ENCODE measurements around the gene GPNMB. TPM values are rescaled to one million over a fixed set of nuclear protein-coding genes. Genes with fewer than 3 reads are reported as not detected.

The GPNMB gene
- total and polyA plus RNA-seq, 2 of the 13 experiments (the other 11 are each of a cell fraction or from before 2014, with no cell fraction given), result 1.1 to 1.6 TPM

GRCh38 chr7:23298885-23299769 is 52.6 kb downstream of the GPNMB start, which contains the start of gene MALSU1 (continued):
- TF ChIP-seq, protein P1, sequence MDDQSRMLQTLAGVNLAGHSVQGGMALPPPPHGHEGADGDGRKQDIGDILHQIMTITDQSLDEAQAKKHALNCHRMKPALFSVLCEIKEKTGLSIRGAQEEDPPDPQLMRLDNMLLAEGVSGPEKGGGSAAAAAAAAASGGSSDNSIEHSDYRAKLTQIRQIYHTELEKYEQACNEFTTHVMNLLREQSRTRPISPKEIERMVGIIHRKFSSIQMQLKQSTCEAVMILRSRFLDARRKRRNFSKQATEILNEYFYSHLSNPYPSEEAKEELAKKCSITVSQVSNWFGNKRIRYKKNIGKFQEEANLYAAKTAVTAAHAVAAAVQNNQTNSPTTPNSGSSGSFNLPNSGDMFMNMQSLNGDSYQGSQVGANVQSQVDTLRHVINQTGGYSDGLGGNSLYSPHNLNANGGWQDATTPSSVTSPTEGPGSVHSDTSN (CRISPR knock-in tag; IDR thresholded peaks at IDR 0.05; ENCODE audit: borderline replicate concordance), result 0 out of 2 replicates have a peak, but pooled peaks have one; percentile 47
- no peak for TF ChIP-seq SRSF9 (IDR thresholded peaks at IDR 0.05; ENCODE audit: borderline replicate concordance, insufficient read depth, low read depth, low read length, poor library complexity, severe bottlenecking)
- peak; percentile 81; the same call in 1 of the 2 replicates for TF ChIP-seq IRF9 (CRISPR knock-in tag; IDR thresholded peaks at IDR 0.05; ENCODE audit: borderline replicate concordance)
- 0 out of 2 replicates have a peak, but pooled peaks have one; percentile 39 for TF ChIP-seq ZBTB10 (CRISPR knock-in tag; IDR thresholded peaks at IDR 0.05; ENCODE audit: borderline replicate concordance)
- TF ChIP-seq, protein P2, sequence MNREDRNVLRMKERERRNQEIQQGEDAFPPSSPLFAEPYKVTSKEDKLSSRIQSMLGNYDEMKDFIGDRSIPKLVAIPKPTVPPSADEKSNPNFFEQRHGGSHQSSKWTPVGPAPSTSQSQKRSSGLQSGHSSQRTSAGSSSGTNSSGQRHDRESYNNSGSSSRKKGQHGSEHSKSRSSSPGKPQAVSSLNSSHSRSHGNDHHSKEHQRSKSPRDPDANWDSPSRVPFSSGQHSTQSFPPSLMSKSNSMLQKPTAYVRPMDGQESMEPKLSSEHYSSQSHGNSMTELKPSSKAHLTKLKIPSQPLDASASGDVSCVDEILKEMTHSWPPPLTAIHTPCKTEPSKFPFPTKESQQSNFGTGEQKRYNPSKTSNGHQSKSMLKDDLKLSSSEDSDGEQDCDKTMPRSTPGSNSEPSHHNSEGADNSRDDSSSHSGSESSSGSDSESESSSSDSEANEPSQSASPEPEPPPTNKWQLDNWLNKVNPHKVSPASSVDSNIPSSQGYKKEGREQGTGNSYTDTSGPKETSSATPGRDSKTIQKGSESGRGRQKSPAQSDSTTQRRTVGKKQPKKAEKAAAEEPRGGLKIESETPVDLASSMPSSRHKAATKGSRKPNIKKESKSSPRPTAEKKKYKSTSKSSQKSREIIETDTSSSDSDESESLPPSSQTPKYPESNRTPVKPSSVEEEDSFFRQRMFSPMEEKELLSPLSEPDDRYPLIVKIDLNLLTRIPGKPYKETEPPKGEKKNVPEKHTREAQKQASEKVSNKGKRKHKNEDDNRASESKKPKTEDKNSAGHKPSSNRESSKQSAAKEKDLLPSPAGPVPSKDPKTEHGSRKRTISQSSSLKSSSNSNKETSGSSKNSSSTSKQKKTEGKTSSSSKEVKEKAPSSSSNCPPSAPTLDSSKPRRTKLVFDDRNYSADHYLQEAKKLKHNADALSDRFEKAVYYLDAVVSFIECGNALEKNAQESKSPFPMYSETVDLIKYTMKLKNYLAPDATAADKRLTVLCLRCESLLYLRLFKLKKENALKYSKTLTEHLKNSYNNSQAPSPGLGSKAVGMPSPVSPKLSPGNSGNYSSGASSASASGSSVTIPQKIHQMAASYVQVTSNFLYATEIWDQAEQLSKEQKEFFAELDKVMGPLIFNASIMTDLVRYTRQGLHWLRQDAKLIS (CRISPR knock-in tag; IDR thresholded peaks at IDR 0.05), result no peak
- peak; percentile 65; the same call in 1 of the 2 replicates for TF ChIP-seq ZNF670 (CRISPR knock-in tag; IDR thresholded peaks at IDR 0.05; ENCODE audit: borderline replicate concordance)
- TF ChIP-seq, protein P3, sequence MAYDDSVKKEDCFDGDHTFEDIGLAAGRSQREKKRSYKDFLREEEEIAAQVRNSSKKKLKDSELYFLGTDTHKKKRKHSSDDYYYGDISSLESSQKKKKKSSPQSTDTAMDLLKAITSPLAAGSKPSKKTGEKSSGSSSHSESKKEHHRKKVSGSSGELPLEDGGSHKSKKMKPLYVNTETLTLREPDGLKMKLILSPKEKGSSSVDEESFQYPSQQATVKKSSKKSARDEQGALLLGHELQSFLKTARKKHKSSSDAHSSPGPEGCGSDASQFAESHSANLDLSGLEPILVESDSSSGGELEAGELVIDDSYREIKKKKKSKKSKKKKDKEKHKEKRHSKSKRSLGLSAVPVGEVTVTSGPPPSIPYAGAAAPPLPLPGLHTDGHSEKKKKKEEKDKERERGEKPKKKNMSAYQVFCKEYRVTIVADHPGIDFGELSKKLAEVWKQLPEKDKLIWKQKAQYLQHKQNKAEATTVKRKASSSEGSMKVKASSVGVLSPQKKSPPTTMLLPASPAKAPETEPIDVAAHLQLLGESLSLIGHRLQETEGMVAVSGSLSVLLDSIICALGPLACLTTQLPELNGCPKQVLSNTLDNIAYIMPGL (CRISPR knock-in tag; IDR thresholded peaks at IDR 0.05; ENCODE audit: borderline replicate concordance in 1 of 2, low read depth in 1 of 2), result peak in 1 of 2 experiments; percentile 85; a peak in 3 of 4 replicates
- TF ChIP-seq CHD4 (IDR thresholded peaks at IDR 0.05; ENCODE audit: borderline replicate concordance, low read length), result no peak
- no peak for TF ChIP-seq ZNF550 (CRISPR knock-in tag; IDR thresholded peaks at IDR 0.05; ENCODE audit: borderline replicate concordance)
- TF ChIP-seq ZFP36L1 (CRISPR knock-in tag; IDR thresholded peaks at IDR 0.05), result no peak
- no peak for TF ChIP-seq HOXA9 (CRISPR knock-in tag; IDR thresholded peaks at IDR 0.05; ENCODE audit: borderline replicate concordance)
- no peak for TF ChIP-seq NPAS2 (CRISPR knock-in tag; IDR thresholded peaks at IDR 0.05; ENCODE audit: borderline replicate concordance)

All from HepG2 (cell line).